PC-3 (cell line): Measurements from ENCODE around the gene DAO. TPM values are rescaled to one million over a fixed set of nuclear protein-coding genes. Genes with fewer than 3 reads are reported as not detected.

Experiments used
- ATAC-seq: fragments of 200-7000 bp; cut with Tn5 transposase; 2 replicates; pipeline ENCODE4 v1.9.1; 2020; ENCODE audit warnings: mild to moderate bottlenecking, moderate library complexity
- BruUV-seq: library from RNA; stranded (reverse); fragments of 400-500 nt; replicated peaks from 2 replicates; lab custom pipeline; 2021; lab: Mats Ljungman, UMichigan
- CTCF ChIA-PET: fragments of 300-600 bp; sonication (Branson Sonifier 250); formaldehyde crosslinking; loops from one replicate; lab custom pipeline; 2022; ENCODE audit warnings: antibody characterized with exemption; lab: Charles Lee
- POLR2A ChIA-PET: fragments of 300-600 bp; sonication (Branson Sonifier 250); formaldehyde crosslinking; loops from one replicate; lab custom pipeline; 2022; ENCODE audit warnings: antibody characterized with exemption; ENCODE audit not compliant: unreplicated experiment; lab: Charles Lee
- DNase-seq: peaks from one replicate; pipeline ENCODE4 v3.0.0-alpha.2; 2015
- H2AFZ ChIP-seq: fragments of 300-600 bp; sonication (generic); 2 replicates; pipeline ENCODE4 v1.6.0; 2016; ENCODE audit warnings: antibody characterized with exemption, low read length
- H3F3A ChIP-seq: fragments of 300-600 bp; sonication (generic); one replicate; pipeline ENCODE4 v1.6.0; 2017; ENCODE audit warnings: antibody characterized with exemption, low read length, control low read depth, mild to moderate bottlenecking; ENCODE audit not compliant: unreplicated experiment
- H3K27ac ChIP-seq: fragments of 300-600 bp; sonication (generic); 2 replicates; pipeline ENCODE4 v1.5.1; 2016; ENCODE audit warnings: mild to moderate bottlenecking, low read length
- H3K27me3 ChIP-seq: fragments of 300-600 bp; sonication (generic); 2 replicates; pipeline ENCODE4 v1.6.1; 2016; ENCODE audit warnings: low read length, mixed read lengths
- H3K36me3 ChIP-seq: fragments of 300-600 bp; sonication (generic); 2 replicates; pipeline ENCODE4 v1.6.1; 2016; ENCODE audit warnings: low read depth, mixed run types, low read length, mixed read lengths
- H3K4me1 ChIP-seq: fragments of 300-600 bp; sonication (generic); 2 replicates; pipeline ENCODE4 v1.5.1; 2016; ENCODE audit warnings: low read length; ENCODE audit not compliant: insufficient read depth
- H3K4me2 ChIP-seq: fragments of 300-600 bp; sonication (generic); 2 replicates; pipeline ENCODE4 v1.6.0; 2016; ENCODE audit warnings: low read length
- H3K4me3 ChIP-seq: fragments of 300-600 bp; sonication (generic); 2 replicates; pipeline ENCODE4 v1.5.1; 2016; ENCODE audit warnings: mild to moderate bottlenecking, low read length, mixed read lengths
- H3K79me2 ChIP-seq: fragments of 300-600 bp; sonication (generic); 2 replicates; pipeline ENCODE4 v1.6.1; 2017; ENCODE audit warnings: low read length, mixed read lengths
- H3K9ac ChIP-seq: fragments of 300-600 bp; sonication (generic); 2 replicates; pipeline ENCODE4 v1.6.0; 2016; ENCODE audit warnings: mild to moderate bottlenecking, low read length
- H3K9me2 ChIP-seq: fragments of 300-600 bp; sonication (generic); replicated peaks from 2 replicates; pipeline ENCODE4 v1.6.1; 2016; ENCODE audit warnings: mixed run types, low read length, mixed read lengths
- H3K9me3 ChIP-seq: fragments of 300-600 bp; sonication (generic); 2 replicates; pipeline ENCODE4 v1.6.1; 2016; ENCODE audit warnings: low read length, mixed read lengths
- H4K20me1 ChIP-seq: fragments of 300-600 bp; sonication (generic); 2 replicates; pipeline ENCODE4 v1.6.1; 2016; ENCODE audit warnings: low read length, mixed read lengths
- EZH2 ChIP-seq: fragments of 300-600 bp; sonication (generic); IDR thresholded peaks from one replicate; pipeline ENCODE4 v1.6.1; 2017; ENCODE audit warnings: antibody characterized with exemption, mild to moderate bottlenecking, low read length; ENCODE audit not compliant: unreplicated experiment
- EZH2phosphoT487 ChIP-seq: fragments of 300-600 bp; sonication (generic); IDR thresholded peaks from 2 replicates; pipeline ENCODE4 v1.6.1; 2018; ENCODE audit warnings: mild to moderate bottlenecking, antibody characterized with exemption, low read length, borderline replicate concordance
- intact Hi-C: fragments of 100-400 bp; cut with micrococcal nuclease; formaldehyde crosslinking; loops from 2 replicates; pipeline ENCODE4 v1.9.0; 2023
- total RNA-seq: library from RNA; depleted of rRNA; stranded (reverse); fragments of >200 nt; gene quantifications from 2 replicates; pipeline ENCODE4 v1.2.3, GENCODE V29; 2014
- TF ChIP-seq, protein P1 (sequence below): fragments of 300-600 bp; sonication (generic); conservative IDR thresholded peaks from 2 replicates; pipeline ENCODE4 v1.5.1; 2017; ENCODE audit warnings: antibody characterized with exemption, low read depth, mild to moderate bottlenecking, low read length

Gene DAO
- total RNA-seq, 1 experiment from 2014 or later: not detected

DNA sequence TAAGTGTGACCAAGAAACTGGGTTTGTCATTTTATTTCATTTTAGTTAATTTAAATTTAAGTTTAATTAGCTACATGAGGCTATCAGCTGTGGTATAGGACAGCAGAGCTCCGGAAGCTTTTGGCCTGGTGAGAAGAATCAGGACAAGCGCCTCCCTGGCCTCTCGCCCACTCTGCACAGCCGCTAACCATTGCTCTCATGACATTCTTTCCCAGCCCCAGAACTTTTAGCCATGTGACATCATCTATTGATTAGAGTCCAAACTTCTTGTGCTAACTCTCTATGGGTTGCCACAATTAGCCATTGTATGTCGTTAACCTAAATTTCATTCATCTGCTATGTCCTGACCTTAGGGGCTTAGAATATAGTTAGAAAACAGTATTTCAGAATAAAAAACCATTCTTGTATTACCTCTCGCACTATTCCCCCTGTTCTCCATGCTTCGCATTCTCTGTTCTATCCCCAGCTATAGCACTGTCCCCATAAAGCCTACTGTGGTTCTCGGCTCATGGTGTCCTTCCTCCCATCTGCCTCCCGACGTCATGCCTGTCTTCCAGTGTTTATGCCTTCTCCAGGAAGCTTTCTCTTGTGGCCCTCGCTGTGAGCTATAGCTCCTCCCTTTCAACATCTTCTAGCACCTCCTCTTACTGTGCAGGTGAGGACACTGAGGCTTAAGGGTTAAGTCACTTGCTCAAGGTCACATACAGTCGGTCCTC is 46.0 kb upstream of the DAO start:
- H3K9ac ChIP-seq: no peak overlapping the region
- peak overlapping the region; percentile 15; the same call in 1 of the 2 replicates for H3K27ac ChIP-seq
- CTCF ChIA-PET: no interaction called here
- H3K4me2 ChIP-seq: peak overlapping the region; percentile 55; the same call in 1 of the 2 replicates
- ATAC-seq (no peak), DNase-seq (no peak)
- H3K9me2 ChIP-seq: no peaks in the 10 kb centered on the region
- TSS peak; percentile 7 for BruUV-seq
- H3K27me3 ChIP-seq: no peaks in the 10 kb centered on the region
- intact Hi-C loops: no loop called here
- POLR2A ChIA-PET: no interaction called here
- no peaks in the 10 kb centered on the region for H4K20me1 ChIP-seq
- no peak overlapping the region for H3K4me3 ChIP-seq
- H3K79me2 ChIP-seq: peaks cover 57% of the 10 kb centered on the region
- H3K9me3 ChIP-seq: no peaks in the 10 kb centered on the region
- peaks cover 47% of the 10 kb centered on the region for H3K36me3 ChIP-seq
- H2AFZ ChIP-seq: no peak overlapping the region
- no peak for TF ChIP-seq EZH2
- TF ChIP-seq EZH2phosphoT487: no peak
- TF ChIP-seq, protein P1, sequence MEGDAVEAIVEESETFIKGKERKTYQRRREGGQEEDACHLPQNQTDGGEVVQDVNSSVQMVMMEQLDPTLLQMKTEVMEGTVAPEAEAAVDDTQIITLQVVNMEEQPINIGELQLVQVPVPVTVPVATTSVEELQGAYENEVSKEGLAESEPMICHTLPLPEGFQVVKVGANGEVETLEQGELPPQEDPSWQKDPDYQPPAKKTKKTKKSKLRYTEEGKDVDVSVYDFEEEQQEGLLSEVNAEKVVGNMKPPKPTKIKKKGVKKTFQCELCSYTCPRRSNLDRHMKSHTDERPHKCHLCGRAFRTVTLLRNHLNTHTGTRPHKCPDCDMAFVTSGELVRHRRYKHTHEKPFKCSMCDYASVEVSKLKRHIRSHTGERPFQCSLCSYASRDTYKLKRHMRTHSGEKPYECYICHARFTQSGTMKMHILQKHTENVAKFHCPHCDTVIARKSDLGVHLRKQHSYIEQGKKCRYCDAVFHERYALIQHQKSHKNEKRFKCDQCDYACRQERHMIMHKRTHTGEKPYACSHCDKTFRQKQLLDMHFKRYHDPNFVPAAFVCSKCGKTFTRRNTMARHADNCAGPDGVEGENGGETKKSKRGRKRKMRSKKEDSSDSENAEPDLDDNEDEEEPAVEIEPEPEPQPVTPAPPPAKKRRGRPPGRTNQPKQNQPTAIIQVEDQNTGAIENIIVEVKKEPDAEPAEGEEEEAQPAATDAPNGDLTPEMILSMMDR: no peak
- peaks cover 35% of the 10 kb centered on the region for H3K4me1 ChIP-seq
- peaks cover 4% of the 10 kb centered on the region for H3F3A ChIP-seq

DNA sequence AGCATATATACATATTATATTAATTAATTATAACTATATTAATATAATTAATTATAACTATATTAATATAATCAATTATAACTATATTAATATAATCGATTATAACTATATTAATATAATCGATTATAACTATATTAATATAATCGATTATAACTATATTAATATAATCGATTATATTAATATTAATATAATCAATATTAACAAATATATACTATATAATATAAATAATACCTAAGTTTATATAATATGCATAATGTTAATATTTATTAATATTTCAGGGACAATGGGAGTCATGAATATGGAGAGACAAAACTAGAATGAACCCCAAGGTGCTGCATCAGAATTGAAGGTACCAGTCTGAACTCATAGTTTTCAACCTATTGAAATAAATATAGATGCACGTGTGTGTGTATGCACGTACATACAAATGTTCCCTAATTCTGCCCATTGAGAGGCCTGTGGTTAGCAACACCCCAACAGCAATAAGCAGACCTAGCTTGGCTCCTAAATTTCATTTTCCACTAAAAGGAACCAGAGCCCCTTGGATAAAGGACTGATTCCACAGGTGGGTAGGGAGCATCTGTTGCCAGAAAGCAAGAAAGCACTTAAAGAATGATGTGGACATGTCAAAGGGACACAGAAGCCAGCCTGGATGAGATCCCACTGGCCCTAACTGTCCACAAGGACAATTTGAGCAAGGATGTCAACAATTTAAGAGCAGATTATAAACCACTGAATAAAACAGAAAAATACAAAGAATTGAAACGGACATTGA is 43.8 kb upstream of the DAO start:
- no peaks in the 10 kb centered on the region for H3K9me3 ChIP-seq
- H3K4me2 ChIP-seq: no peak overlapping the region
- intact Hi-C loops: loop anchor here (5.0 kb wide), 1 partner anchor 256 kb away; the partner anchor contains the start of gene ALKBH2
- no TSS peak for BruUV-seq
- H4K20me1 ChIP-seq: no peaks in the 10 kb centered on the region
- no peak overlapping the region for H3K4me3 ChIP-seq
- no peak for TF ChIP-seq EZH2
- TF ChIP-seq, protein P1: no peak
- no peak for TF ChIP-seq EZH2phosphoT487
- ChIA-PET POLR2A (no interaction called here), CTCF (no interaction called here)
- H2AFZ ChIP-seq: no peak overlapping the region
- peaks cover 4% of the 10 kb centered on the region for H3F3A ChIP-seq
- no peak for DNase-seq
- H3K4me1 ChIP-seq: peaks cover 47% of the 10 kb centered on the region
- H3K9ac ChIP-seq: no peak overlapping the region
- peaks cover 49% of the 10 kb centered on the region for H3K79me2 ChIP-seq
- H3K27ac ChIP-seq: no peak overlapping the region
- no peaks in the 10 kb centered on the region for H3K9me2 ChIP-seq
- H3K36me3 ChIP-seq: peaks cover 36% of the 10 kb centered on the region
- no peak for ATAC-seq
- no peaks in the 10 kb centered on the region for H3K27me3 ChIP-seq
